DOHH2 (cell line): ENCODE data around the gene PRICKLE4.
"Not testable (repeated sequence)": the region's sequence is repeated elsewhere in the genome, so short reads cannot be mapped to it uniquely, and the experiment has no call there.

Experiments used
- CTCF ChIP-seq: fragments of 200-600 bp; sonication (generic); IDR thresholded peaks from one replicate; pipeline ENCODE4 v1.5.1; 2014; ENCODE audit warnings: antibody characterized with exemption, mild to moderate bottlenecking, low read depth, low read length; ENCODE audit not compliant: poor library complexity, severe bottlenecking
- EZH2phosphoT487 ChIP-seq: fragments of 200-600 bp; sonication (generic); IDR thresholded peaks from 2 replicates; pipeline ENCODE4 v1.6.1; 2017; ENCODE audit warnings: borderline replicate concordance, mild to moderate bottlenecking, antibody characterized with exemption, low read length, moderate library complexity, mixed read lengths

- not testable (repeated sequence) for TF ChIP-seq CTCF, EZH2phosphoT487
Measured at GRCh38 chr6:41811946-41812345, 31.4 kb downstream of the PRICKLE4 start.
